Epithelial cell of esophagus (primary cell): ENCODE results near the gene FBXO47.

Experiments used
- DNase-seq: peaks from one replicate; pipeline ENCODE4 v3.0.0; 2010; ENCODE audit warnings: low read depth
- H3K4me3 ChIP-seq: 2 replicates; pipeline ENCODE4 v1.5.1; 2011; ENCODE audit warnings: mild to moderate bottlenecking, low read length, control low read depth
- TF ChIP-seq, protein P1 (sequence below): IDR thresholded peaks from 2 replicates; pipeline ENCODE4 v1.5.1; 2011; ENCODE audit warnings: low read depth, mild to moderate bottlenecking, low read length, control low read depth, inconsistent platforms; ENCODE audit not compliant: insufficient read depth; ENCODE audit errors: missing control alignments

FBXO47 gene

DNA sequence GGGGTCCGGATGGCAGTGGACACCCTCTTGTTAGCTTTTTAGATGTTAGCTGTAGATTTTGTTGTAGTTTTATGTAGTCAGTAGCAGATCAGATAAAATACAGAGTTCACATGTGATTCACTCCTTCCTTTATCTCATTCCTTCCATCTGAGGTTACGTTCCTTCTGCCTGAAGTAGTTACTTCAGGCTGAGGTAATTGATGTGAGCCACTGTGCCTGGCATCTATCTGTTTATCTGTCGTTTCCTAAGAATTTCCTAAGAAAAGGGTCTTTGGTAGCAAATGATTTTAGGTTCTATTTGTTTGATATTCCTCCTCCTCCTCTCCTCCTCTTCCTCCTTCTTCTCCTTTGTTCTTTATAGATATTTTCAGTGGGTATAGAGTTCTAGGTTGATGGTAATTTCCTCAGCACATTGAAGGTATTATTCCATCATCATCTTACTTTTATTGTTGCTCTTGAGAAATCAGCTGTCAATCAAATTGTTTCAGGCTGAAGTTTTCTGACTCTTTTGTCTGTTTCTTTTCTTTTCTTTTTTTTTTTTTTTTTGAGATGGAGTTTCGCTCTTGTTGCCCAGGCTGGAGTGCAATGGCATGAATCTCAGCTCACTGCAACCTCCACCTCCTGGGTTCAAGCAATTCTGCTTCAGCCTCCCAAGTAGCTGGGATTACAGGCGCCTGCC lies 29.6 kb upstream of the FBXO47 start:
- TF ChIP-seq, protein P1, sequence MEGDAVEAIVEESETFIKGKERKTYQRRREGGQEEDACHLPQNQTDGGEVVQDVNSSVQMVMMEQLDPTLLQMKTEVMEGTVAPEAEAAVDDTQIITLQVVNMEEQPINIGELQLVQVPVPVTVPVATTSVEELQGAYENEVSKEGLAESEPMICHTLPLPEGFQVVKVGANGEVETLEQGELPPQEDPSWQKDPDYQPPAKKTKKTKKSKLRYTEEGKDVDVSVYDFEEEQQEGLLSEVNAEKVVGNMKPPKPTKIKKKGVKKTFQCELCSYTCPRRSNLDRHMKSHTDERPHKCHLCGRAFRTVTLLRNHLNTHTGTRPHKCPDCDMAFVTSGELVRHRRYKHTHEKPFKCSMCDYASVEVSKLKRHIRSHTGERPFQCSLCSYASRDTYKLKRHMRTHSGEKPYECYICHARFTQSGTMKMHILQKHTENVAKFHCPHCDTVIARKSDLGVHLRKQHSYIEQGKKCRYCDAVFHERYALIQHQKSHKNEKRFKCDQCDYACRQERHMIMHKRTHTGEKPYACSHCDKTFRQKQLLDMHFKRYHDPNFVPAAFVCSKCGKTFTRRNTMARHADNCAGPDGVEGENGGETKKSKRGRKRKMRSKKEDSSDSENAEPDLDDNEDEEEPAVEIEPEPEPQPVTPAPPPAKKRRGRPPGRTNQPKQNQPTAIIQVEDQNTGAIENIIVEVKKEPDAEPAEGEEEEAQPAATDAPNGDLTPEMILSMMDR, result no peak
- H3K4me3 ChIP-seq, result no peak overlapping the region
- DNase-seq, result no peak

DNA sequence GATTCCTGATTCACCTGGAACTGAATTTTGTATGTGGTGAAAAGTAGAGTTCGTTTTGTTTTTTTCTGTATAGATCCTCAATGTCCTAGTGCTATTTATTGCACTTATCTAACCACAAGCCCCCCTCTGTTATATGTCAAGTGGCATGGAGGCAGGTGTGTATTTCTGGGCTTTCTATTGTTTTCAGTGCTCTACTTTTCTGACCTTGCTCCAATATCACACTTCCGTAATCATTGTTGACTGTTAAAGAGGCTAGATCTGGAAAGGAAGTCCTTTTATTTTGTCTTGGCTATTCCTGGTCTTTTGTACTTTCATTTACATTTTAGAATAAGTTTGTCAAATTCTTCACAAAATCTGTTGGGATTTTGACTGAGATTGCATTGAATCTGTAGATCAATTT lies 26.8 kb upstream of the FBXO47 start:
- no peak overlapping the region for H3K4me3 ChIP-seq
- TF ChIP-seq, protein P1, result no peak
- DNase-seq, result no peak

DNA sequence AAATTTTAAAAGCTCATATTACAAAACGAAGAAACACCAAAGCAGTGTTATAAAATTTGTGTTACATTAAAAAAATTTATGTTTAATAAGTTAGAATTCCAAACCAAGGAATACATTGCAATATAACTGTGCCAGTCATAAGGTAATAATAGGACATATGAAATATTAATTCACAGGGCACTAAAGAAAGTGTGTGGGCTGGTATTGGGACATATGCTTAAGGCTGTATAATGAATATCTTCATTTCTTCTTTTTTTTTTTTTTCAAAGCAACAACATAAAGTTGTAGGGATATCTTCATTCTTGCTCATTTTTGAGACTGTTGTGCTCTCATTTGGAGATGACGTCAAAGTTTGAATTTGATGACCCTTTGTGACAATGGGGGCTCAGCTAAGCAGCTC lies 17.5 kb upstream of the FBXO47 start:
- TF ChIP-seq, protein P1, result no peak
- DNase-seq, result no peak
- H3K4me3 ChIP-seq, result no peak overlapping the region

DNA sequence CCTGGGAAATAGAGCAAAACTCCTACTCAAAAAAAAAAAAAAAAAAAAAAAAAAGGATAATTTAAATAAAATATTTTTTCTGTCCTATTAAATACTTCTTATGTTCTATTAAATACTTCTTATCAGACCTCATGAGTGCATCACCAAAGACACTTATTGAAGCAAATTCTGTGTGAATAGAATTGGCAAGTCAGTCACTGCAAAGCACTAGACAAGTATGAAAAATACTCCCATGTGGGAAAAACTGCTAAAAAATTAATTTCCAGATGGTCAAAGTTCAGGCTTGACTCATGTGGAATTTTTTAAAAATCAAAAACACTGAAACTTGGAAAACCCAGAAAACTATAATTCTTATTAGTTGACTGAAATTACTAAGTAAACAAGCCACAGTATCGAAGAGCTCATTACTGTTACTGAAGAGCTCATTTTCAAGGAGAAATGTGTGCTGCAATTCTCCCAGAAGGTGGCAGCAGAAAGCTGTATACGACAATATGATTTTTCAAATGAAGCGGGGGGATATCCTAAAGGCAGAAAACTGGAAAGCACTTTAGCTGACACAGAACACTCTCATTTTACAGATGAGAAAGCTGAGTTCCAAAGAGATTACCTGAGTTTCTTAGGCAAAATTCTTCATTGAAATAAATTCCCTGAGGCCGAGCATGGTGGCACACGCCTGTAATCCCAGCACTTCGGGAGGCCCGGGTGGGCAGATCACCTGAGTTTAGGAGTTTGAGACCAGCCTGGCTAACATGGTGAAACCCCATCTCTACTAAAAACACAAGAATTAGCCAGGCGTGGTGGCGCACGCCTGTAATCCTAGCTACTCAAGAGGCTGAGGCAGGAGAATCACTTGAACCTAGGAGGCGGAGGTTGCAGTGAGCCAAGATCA lies 15.9 kb upstream of the FBXO47 start:
- peak; percentile 68 for DNase-seq
- H3K4me3 ChIP-seq, result no peak overlapping the region
- TF ChIP-seq, protein P1, result peak; percentile 85

DNA sequence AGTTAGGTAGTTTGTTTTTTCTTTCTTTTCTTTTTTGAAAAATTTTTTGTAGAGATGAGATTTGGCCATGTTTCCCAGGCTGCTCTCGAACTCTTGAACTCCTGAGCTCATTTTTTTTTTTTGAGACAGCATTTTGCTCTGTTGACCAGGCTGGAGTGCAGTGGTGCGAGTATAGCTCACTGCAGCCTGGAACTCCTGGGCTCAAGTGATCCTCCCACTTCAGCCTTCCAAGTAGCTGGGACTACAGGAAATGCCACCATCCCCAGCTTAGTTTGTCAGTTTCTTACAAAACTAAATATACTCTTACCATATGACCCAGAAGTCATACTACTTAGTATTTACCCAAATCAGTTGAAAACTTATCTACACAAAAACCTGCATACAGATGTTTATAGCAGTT lies 14.4 kb upstream of the FBXO47 start:
- H3K4me3 ChIP-seq, result no peak overlapping the region
- DNase-seq, result no peak
- TF ChIP-seq, protein P1, result no peak

DNA sequence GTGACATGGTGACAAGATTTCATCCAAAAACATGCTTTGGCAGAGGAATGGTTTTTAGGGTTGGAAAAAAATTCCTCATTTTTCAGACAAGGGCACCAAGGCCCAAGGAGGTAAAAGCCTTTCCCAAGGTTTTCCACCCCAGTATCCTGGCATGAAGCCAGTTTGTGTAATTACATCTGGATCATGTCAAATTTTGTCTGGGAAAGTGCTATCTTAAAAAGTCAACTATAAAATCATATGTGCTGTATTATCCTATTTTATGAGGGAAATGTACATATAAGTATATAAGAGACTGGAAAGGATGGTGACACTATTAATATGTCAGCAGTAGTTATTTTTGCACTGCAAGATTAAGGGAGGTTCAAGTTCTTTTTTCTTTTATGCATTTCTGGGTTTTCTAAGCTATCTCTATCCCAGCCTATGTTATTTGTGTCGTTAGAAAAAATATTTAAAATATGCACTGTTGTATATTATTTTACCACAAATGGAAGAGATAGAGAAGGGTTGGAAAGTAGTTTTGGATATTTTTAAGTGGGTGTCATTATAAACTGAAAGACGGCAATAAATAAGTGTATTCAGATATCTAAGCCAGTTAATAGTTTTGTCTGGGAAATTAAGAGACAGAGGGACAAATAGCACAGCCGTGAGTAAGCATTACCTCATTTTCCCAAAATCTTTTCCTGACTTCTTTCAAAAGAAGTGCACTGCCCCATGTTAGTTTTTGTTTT lies 13.5 kb upstream of the FBXO47 start:
- DNase-seq, result no peak
- TF ChIP-seq, protein P1, result no peak
- H3K4me3 ChIP-seq, result no peak overlapping the region
